GM18868 (cell line): ENCODE data around the gene GMPPA.
A peak's percentile ranks its signal among the peaks of the same experiment; 100 is the strongest.

Experiments used
- ATAC-seq: cut with Tn5 transposase; IDR thresholded peaks from one replicate; pipeline ENCODE4 v1.9.1; 2021; ENCODE audit warnings: mild to moderate bottlenecking, moderate library complexity; ENCODE audit not compliant: unreplicated experiment

Gene GMPPA

GRCh38 chr2:219501849-219502248 lies 3.2 kb downstream of the GMPPA start:
- ATAC-seq: no peak

- no peak for ATAC-seq
These were observed 3.9 kb downstream of the GMPPA start for GRCh38 chr2:219502618-219503017.

- no peak for ATAC-seq
These were observed 6.9 kb downstream of the GMPPA start for GRCh38 chr2:219505585-219505984.

- ATAC-seq: no peak
These were observed 7.6 kb downstream of the GMPPA start for GRCh38 chr2:219506153-219506801.

GRCh38 chr2:219506802-219507526 lies 8.3 kb downstream of the GMPPA start:
- no peak for ATAC-seq

- no peak for ATAC-seq
These were observed 9.1 kb downstream of the GMPPA start for GRCh38 chr2:219507581-219508443.

GRCh38 chr2:219508444-219508734 lies 9.7 kb downstream of the GMPPA start:
- no peak for ATAC-seq

GRCh38 chr2:219508971-219509779 lies 10.5 kb downstream of the GMPPA start:
- peak; percentile 17 for ATAC-seq

- ATAC-seq: peak; percentile 82
These were observed 11.3 kb downstream of the GMPPA start for GRCh38 chr2:219509780-219510511.

- no peak for ATAC-seq
These were observed 11.9 kb downstream of the GMPPA start for GRCh38 chr2:219510512-219511135.

GRCh38 chr2:219511547-219512325 lies 13.0 kb downstream of the GMPPA start:
- ATAC-seq: no peak

GRCh38 chr2:219512524-219513216 lies 14.0 kb downstream of the GMPPA start:
- ATAC-seq: no peak

GRCh38 chr2:219513787-219514186 lies 15.1 kb downstream of the GMPPA start:
- ATAC-seq: no peak

GRCh38 chr2:219514196-219514761 lies 15.6 kb downstream of the GMPPA start, which contains the start of gene ASIC4:
ASIC4 (plus strand) TSS chr2:219514482; CDS start chr2:219514725, 243 bp downstream.
- ATAC-seq: no peak

GRCh38 chr2:219514836-219515235 lies 16.1 kb downstream of the GMPPA start:
- ATAC-seq: no peak

GRCh38 chr2:219515874-219516629 lies 17.4 kb downstream of the GMPPA start:
- no peak for ATAC-seq

GRCh38 chr2:219516888-219517287 lies 18.2 kb downstream of the GMPPA start:
- no peak for ATAC-seq
